OCI-LY1 (cell line): ENCODE data around the gene PCDHGA1.

ENCODE experiments used
- H2AFZ ChIP-seq: fragments of 200-600 bp; sonication (generic), shearing (Covaris generic); 2 replicates; pipeline ENCODE4 v1.6.0; 2014; ENCODE audit warnings: antibody characterized with exemption, mild to moderate bottlenecking, low read length
- H3F3A ChIP-seq: fragments of 200-600 bp; sonication (generic), shearing (Covaris generic); 2 replicates; pipeline ENCODE4 v1.6.0; 2014; ENCODE audit warnings: mild to moderate bottlenecking, antibody characterized with exemption, low read length, moderate library complexity; ENCODE audit not compliant: insufficient read depth
- H3K27ac ChIP-seq: fragments of 200-600 bp; sonication (generic); 2 replicates; pipeline ENCODE4 v1.5.1; 2014; ENCODE audit warnings: low read length, mixed run types, mild to moderate bottlenecking, low read depth; ENCODE audit not compliant: poor library complexity, severe bottlenecking
- H3K27me3 ChIP-seq: fragments of 200-600 bp; sonication (generic); 2 replicates; pipeline ENCODE4 v1.6.0; 2014; ENCODE audit warnings: antibody characterized with exemption, mild to moderate bottlenecking, low read length, moderate library complexity; ENCODE audit not compliant: insufficient read depth
- H3K36me3 ChIP-seq: fragments of 200-600 bp; sonication (generic); 2 replicates; pipeline ENCODE4 v1.6.1; 2014; ENCODE audit warnings: mild to moderate bottlenecking, antibody characterized with exemption, low read length, moderate library complexity, mixed read lengths; ENCODE audit not compliant: insufficient read depth
- H3K4me1 ChIP-seq: fragments of 200-600 bp; sonication (generic); 2 replicates; pipeline ENCODE4 v1.5.1; 2014; ENCODE audit warnings: mild to moderate bottlenecking, low read length, moderate library complexity; ENCODE audit not compliant: insufficient read depth, severe bottlenecking
- H3K4me2 ChIP-seq: fragments of 200-600 bp; sonication (generic), shearing (Covaris generic); 2 replicates; pipeline ENCODE4 v1.6.1; 2014; ENCODE audit warnings: low read length
- H3K4me3 ChIP-seq: fragments of 200-600 bp; sonication (generic); 2 replicates; pipeline ENCODE4 v1.5.1; 2014; ENCODE audit warnings: low read length, low read depth, mild to moderate bottlenecking, mixed read lengths; ENCODE audit not compliant: poor library complexity, severe bottlenecking
- H3K79me2 ChIP-seq: fragments of 200-600 bp; shearing (Covaris generic); 2 replicates; pipeline ENCODE4 v1.6.1; 2016; ENCODE audit warnings: mixed run types, low read length, mixed read lengths; ENCODE audit not compliant: insufficient read depth
- H3K9ac ChIP-seq: fragments of 200-600 bp; sonication (generic), shearing (Covaris generic); 2 replicates; pipeline ENCODE4 v1.6.1; 2014; ENCODE audit warnings: mild to moderate bottlenecking, low read length, mixed read lengths
- H3K9me2 ChIP-seq: fragments of 200-600 bp; sonication (generic), shearing (Covaris generic); 2 replicates; pipeline ENCODE4 v1.6.1; 2014; ENCODE audit warnings: low read depth, mild to moderate bottlenecking, low read length, mixed read lengths
- H3K9me3 ChIP-seq: fragments of 200-600 bp; shearing (Covaris generic); 2 replicates; pipeline ENCODE4 v1.6.1; 2014; ENCODE audit warnings: low read length, mixed read lengths
- H4K20me1 ChIP-seq: fragments of 200-600 bp; sonication (generic), shearing (Covaris generic); 2 replicates; pipeline ENCODE4 v1.6.0; 2016; ENCODE audit warnings: mild to moderate bottlenecking, low read length; ENCODE audit not compliant: insufficient read depth
- EZH2 ChIP-seq: fragments of 200-600 bp; sonication (generic), shearing (Covaris generic); IDR thresholded peaks from 2 replicates; pipeline ENCODE4 v1.8.0; 2017; ENCODE audit warnings: borderline replicate concordance, mixed run types, mild to moderate bottlenecking, antibody characterized with exemption, low read length, moderate library complexity, mixed read lengths
- TF ChIP-seq, protein P1 (sequence below): fragments of 200-600 bp; sonication (generic), shearing (Covaris generic); IDR thresholded peaks from 2 replicates; pipeline ENCODE4 v1.5.1; 2017; ENCODE audit warnings: mild to moderate bottlenecking, antibody characterized with exemption, low read length, moderate library complexity, mixed read lengths

PCDHGA1 gene

DNA sequence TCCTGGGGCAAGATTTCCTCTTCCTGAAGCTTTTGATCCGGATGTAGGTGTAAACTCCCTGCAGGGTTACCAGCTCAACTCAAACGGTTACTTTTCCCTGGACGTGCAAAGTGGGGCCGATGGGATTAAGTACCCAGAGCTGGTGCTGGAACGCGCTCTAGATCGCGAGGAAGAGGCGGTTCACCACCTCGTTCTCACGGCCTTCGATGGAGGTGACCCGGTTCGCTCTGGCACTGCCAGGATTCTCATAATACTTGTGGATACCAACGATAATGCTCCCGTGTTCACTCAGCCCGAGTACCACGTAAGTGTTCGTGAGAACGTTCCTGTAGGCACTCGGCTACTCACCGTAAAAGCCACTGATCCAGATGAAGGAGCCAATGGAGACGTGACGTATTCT is 25.3 kb downstream of the PCDHGA1 start:
- H3K27me3 ChIP-seq: no peaks in the 10 kb centered on the region
- no peak overlapping the region for H3K4me3 ChIP-seq
- H2AFZ ChIP-seq: no peak overlapping the region
- H4K20me1 ChIP-seq: no peaks in the 10 kb centered on the region
- no peak overlapping the region for H3K27ac ChIP-seq
- H3K9me2 ChIP-seq: no peaks in the 10 kb centered on the region
- no peak for TF ChIP-seq EZH2
- TF ChIP-seq, protein P1, sequence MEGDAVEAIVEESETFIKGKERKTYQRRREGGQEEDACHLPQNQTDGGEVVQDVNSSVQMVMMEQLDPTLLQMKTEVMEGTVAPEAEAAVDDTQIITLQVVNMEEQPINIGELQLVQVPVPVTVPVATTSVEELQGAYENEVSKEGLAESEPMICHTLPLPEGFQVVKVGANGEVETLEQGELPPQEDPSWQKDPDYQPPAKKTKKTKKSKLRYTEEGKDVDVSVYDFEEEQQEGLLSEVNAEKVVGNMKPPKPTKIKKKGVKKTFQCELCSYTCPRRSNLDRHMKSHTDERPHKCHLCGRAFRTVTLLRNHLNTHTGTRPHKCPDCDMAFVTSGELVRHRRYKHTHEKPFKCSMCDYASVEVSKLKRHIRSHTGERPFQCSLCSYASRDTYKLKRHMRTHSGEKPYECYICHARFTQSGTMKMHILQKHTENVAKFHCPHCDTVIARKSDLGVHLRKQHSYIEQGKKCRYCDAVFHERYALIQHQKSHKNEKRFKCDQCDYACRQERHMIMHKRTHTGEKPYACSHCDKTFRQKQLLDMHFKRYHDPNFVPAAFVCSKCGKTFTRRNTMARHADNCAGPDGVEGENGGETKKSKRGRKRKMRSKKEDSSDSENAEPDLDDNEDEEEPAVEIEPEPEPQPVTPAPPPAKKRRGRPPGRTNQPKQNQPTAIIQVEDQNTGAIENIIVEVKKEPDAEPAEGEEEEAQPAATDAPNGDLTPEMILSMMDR: no peak
- H3K36me3 ChIP-seq: peaks cover 21% of the 10 kb centered on the region
- peaks cover 3% of the 10 kb centered on the region for H3K4me1 ChIP-seq
- H3K9ac ChIP-seq: no peak overlapping the region
- peaks cover 44% of the 10 kb centered on the region for H3K9me3 ChIP-seq
- no peaks in the 10 kb centered on the region for H3K79me2 ChIP-seq
- H3K4me2 ChIP-seq: no peak overlapping the region
- no peaks in the 10 kb centered on the region for H3F3A ChIP-seq

DNA sequence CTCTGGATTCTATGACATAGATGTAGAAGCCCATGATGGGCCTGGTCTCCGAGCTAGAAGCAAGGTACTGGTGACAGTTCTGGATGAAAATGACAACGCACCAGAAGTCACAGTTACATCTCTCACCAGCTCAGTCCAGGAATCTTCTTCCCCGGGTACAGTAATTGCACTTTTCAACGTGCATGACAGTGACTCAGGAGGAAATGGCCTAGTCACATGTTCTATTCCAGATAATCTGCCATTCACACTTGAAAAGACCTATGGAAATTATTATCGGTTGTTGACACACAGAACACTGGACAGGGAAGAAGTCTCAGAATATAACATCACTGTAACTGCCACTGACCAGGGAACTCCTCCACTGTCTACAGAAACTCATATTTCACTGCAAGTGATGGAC is 25.8 kb downstream of the PCDHGA1 start:
- Histone ChIP-seq H3K27me3 (no peaks in the 10 kb centered on the region), H3F3A (no peaks in the 10 kb centered on the region)
- TF ChIP-seq, protein P1: no peak
- no peak for TF ChIP-seq EZH2

DNA sequence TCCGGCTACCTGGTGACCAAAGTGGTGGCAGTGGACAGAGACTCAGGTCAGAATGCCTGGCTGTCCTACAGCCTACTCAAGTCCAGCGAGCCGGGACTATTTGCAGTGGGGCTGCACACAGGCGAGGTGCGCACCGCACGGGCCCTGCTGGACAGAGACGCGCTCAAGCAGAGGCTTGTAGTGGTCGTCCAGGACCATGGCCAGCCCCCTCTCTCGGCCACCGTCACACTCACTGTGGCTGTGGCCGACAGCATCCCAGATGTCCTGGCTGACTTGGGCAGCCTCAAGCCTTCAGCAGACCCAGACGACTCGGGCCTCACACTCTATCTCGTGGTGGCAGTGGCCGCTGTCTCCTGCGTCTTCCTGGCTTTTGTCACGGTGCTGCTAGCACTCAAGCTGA is 26.6 kb downstream of the PCDHGA1 start:
- H3K36me3 ChIP-seq: peaks cover 13% of the 10 kb centered on the region; the same call in 1 of the 2 replicates
- no peaks in the 10 kb centered on the region for H3K27me3 ChIP-seq
- no peaks in the 10 kb centered on the region for H3K9me2 ChIP-seq
- no peaks in the 10 kb centered on the region for H3K79me2 ChIP-seq
- H3K9me3 ChIP-seq: peaks cover 42% of the 10 kb centered on the region
- no peak overlapping the region for H3K27ac ChIP-seq
- H2AFZ ChIP-seq: no peak overlapping the region
- H4K20me1 ChIP-seq: no peaks in the 10 kb centered on the region
- no peaks in the 10 kb centered on the region for H3F3A ChIP-seq
- no peak overlapping the region for H3K4me2 ChIP-seq
- H3K4me1 ChIP-seq: no peaks in the 10 kb centered on the region
- no peak overlapping the region for H3K9ac ChIP-seq
- TF ChIP-seq, protein P1: no peak
- no peak for TF ChIP-seq EZH2
- no peak overlapping the region for H3K4me3 ChIP-seq

More for the DNA sequence above, 25.8 kb downstream of the PCDHGA1 start:
- Histone ChIP-seq H3K4me3 (no peak overlapping the region), H3K4me1 (no peaks in the 10 kb centered on the region), H3K9ac (no peak overlapping the region), H3K36me3 (peaks cover 16% of the 10 kb centered on the region), H3K79me2 (no peaks in the 10 kb centered on the region), H3K27ac (no peak overlapping the region), H3K4me2 (no peak overlapping the region), H3K9me2 (no peaks in the 10 kb centered on the region), H2AFZ (no peak overlapping the region), H4K20me1 (no peaks in the 10 kb centered on the region), H3K9me3 (peaks cover 43% of the 10 kb centered on the region)
